Ascending aorta (tissue), 2 donors: Measurements from ENCODE around the gene ANKK1. TPM values are rescaled to one million over a fixed set of nuclear protein-coding genes. Genes with fewer than 3 reads are reported as not detected.

Experiments used
- DNase-seq, 2 donors: peaks; one replicate each; pipeline ENCODE4 v3.0.0-alpha.2; 2019; ENCODE audit warnings: low spot score in 2 of 2
- H3K27ac ChIP-seq, 2 donors: fragments of 200-600 bp; sonication (generic); one replicate each; pipeline ENCODE4 v1.5.1; 2016 to 2017; ENCODE audit warnings: mild to moderate bottlenecking in 1 of 2
- H3K27me3 ChIP-seq: fragments of 200-600 bp; sonication (generic); one replicate; pipeline ENCODE4 v1.5.1; 2017
- H3K36me3 ChIP-seq, 2 donors: fragments of 200-600 bp; sonication (generic); one replicate each; pipeline ENCODE4 v1.5.1; 2016
- H3K4me1 ChIP-seq, 2 donors: fragments of 200-600 bp; sonication (generic); one replicate each; pipeline ENCODE4 v1.5.1; 2016 to 2017; ENCODE audit warnings: mild to moderate bottlenecking in 1 of 2
- H3K4me3 ChIP-seq, 2 donors: fragments of 200-600 bp; sonication (generic); one replicate each; pipeline ENCODE4 v1.5.1; 2016 to 2017; ENCODE audit warnings: mild to moderate bottlenecking in 1 of 2
- H3K9me3 ChIP-seq, 2 donors: fragments of 200-600 bp; sonication (generic); one replicate each; pipeline ENCODE4 v1.5.1; 2016
- CTCF ChIP-seq, 3 experiments: fragments of 200-600 bp in 2 of 3; fragments of 450-650 bp in 1 of 3; sonication (generic) in 2 of 3; IDR thresholded peaks; one replicate each; pipeline ENCODE4 v1.5.1; 2016 to 2019; ENCODE audit warnings: antibody characterized with exemption in 3 of 3, mild to moderate bottlenecking in 1 of 3, moderate library complexity in 1 of 3
- intact Hi-C: fragments of 100-400 bp; cut with DNase I; formaldehyde crosslinking; loops from one replicate; pipeline ENCODE4 v1.15.1; 2023
- total RNA-seq: library from RNA; depleted of rRNA; stranded (reverse); fragments of >200 nt; gene quantifications from one replicate; pipeline ENCODE4 v1.1.0, GENCODE V29; 2016

Gene ANKK1
- total RNA-seq, 1 donor from 2014 or later: not detected

GRCh38 chr11:113389272-113389671 is 1.7 kb downstream of the ANKK1 start:
- peaks cover 8% of the 10 kb centered on the region for H3K27me3 ChIP-seq
- TF ChIP-seq CTCF (IDR thresholded peaks at IDR 0.05): no peak
- no peak overlapping the region for H3K27ac ChIP-seq
- no peak overlapping the region for H3K4me3 ChIP-seq
- H3K36me3 ChIP-seq: no peaks in the 10 kb centered on the region
- intact Hi-C loops: no loop called here
- H3K9me3 ChIP-seq: no peaks in the 10 kb centered on the region
- no peak for DNase-seq
- H3K4me1 ChIP-seq: no peaks in the 10 kb centered on the region

- no peaks in the 10 kb centered on the region for H3K36me3 ChIP-seq
- intact Hi-C loops: no loop called here
- no peaks in the 10 kb centered on the region for H3K9me3 ChIP-seq
- H3K27me3 ChIP-seq: peaks cover 8% of the 10 kb centered on the region
- no peak for TF ChIP-seq CTCF (IDR thresholded peaks at IDR 0.05)
- DNase-seq: no peak
- no peak overlapping the region for H3K4me3 ChIP-seq
- no peaks in the 10 kb centered on the region for H3K4me1 ChIP-seq
- H3K27ac ChIP-seq: no peak overlapping the region
Observed at GRCh38 chr11:113392236-113392921, 4.8 kb downstream of the ANKK1 start.

GRCh38 chr11:113393501-113393985 is 6.0 kb downstream of the ANKK1 start:
- Histone ChIP-seq H3K27me3 (no peaks in the 10 kb centered on the region), H3K4me3 (no peak overlapping the region), H3K27ac (no peak overlapping the region), H3K36me3 (no peaks in the 10 kb centered on the region), H3K4me1 (no peaks in the 10 kb centered on the region), H3K9me3 (no peaks in the 10 kb centered on the region)
- TF ChIP-seq CTCF (IDR thresholded peaks at IDR 0.05): no peak
- peak in 1 of 2 donors; percentile 39 for DNase-seq
- intact Hi-C loops: no loop called here

- TF ChIP-seq CTCF (IDR thresholded peaks at IDR 0.05): no peak
- Histone ChIP-seq H3K27ac (no peak overlapping the region), H3K4me1 (no peaks in the 10 kb centered on the region), H3K4me3 (no peak overlapping the region), H3K36me3 (no peaks in the 10 kb centered on the region), H3K9me3 (no peaks in the 10 kb centered on the region), H3K27me3 (no peaks in the 10 kb centered on the region)
- no peak for DNase-seq
- intact Hi-C loops: no loop called here
Observed at GRCh38 chr11:113394919-113395318, 7.3 kb downstream of the ANKK1 start.

- H3K27ac ChIP-seq: no peak overlapping the region
- no peaks in the 10 kb centered on the region for H3K27me3 ChIP-seq
- H3K4me1 ChIP-seq: no peaks in the 10 kb centered on the region
- peak in 1 of 2 donors; percentile 43 for DNase-seq
- H3K4me3 ChIP-seq: no peak overlapping the region
- intact Hi-C loops: no loop called here
- no peak for TF ChIP-seq CTCF (IDR thresholded peaks at IDR 0.05)
- no peaks in the 10 kb centered on the region for H3K36me3 ChIP-seq
- H3K9me3 ChIP-seq: no peaks in the 10 kb centered on the region
Observed at GRCh38 chr11:113395782-113396336, 8.3 kb downstream of the ANKK1 start.
